GM12878 (cell line): ENCODE results near the gene VSX1. TPM values are rescaled to one million over a fixed set of nuclear protein-coding genes. Genes with fewer than 3 reads are reported as not detected.

Experiments used
- CHD4 ChIP-seq: fragments of 200-600 bp; sonication (generic); IDR thresholded peaks from 2 replicates; pipeline ENCODE4 v1.6.1; 2016; ENCODE audit warnings: mild to moderate bottlenecking
- GABPA ChIP-seq: IDR thresholded peaks from 2 replicates; pipeline ENCODE4 v1.6.1; 2014; ENCODE audit warnings: antibody characterized with exemption, low read depth, mild to moderate bottlenecking, inconsistent platforms
- IKZF2 ChIP-seq, 2 experiments: fragments of 450-650 bp; IDR thresholded peaks; 2 replicates each; pipeline ENCODE4 v1.6.1; 2017; ENCODE audit warnings: mild to moderate bottlenecking in 2 of 2, moderate library complexity in 2 of 2
- MYB ChIP-seq: fragments of 150-350 bp; IDR thresholded peaks from 2 replicates; pipeline ENCODE4 v1.6.1; 2014; ENCODE audit warnings: mild to moderate bottlenecking, low read depth, low read length, borderline replicate concordance
- NBN ChIP-seq: fragments of 450-650 bp; IDR thresholded peaks from 2 replicates; pipeline ENCODE4 v1.6.1; 2016
- NR2F1 ChIP-seq: fragments of 450-650 bp; conservative IDR thresholded peaks from 2 replicates; pipeline ENCODE4 v1.6.1; 2017; ENCODE audit warnings: mild to moderate bottlenecking
- POLR2A ChIP-seq: IDR thresholded peaks from 2 replicates; pipeline ENCODE4 v1.6.1; 2011; ENCODE audit warnings: low read depth, mild to moderate bottlenecking, low read length
- POLR2AphosphoS5 ChIP-seq: IDR thresholded peaks from 2 replicates; pipeline ENCODE4 v1.6.1; 2011; ENCODE audit warnings: mild to moderate bottlenecking, low read length, inconsistent platforms
- RELA ChIP-seq: fragments of 450-650 bp; IDR thresholded peaks from 2 replicates; pipeline ENCODE4 v1.8.0; 2014; ENCODE audit warnings: borderline replicate concordance; ENCODE audit not compliant: partially characterized antibody
- RUNX3 ChIP-seq: IDR thresholded peaks from 2 replicates; pipeline ENCODE4 v1.6.1; 2012; ENCODE audit warnings: low read length, inconsistent platforms
- SRF ChIP-seq, 2 experiments: IDR thresholded peaks; 2 replicates each; pipeline ENCODE4 v1.6.1; 2011; ENCODE audit warnings: low read depth in 2 of 2, low read length in 2 of 2, mild to moderate bottlenecking in 1 of 2, moderate library complexity in 1 of 2
- SUZ12 ChIP-seq: fragments of 200-600 bp; sonication (generic); IDR thresholded peaks from one replicate; pipeline ENCODE4 v1.6.1; 2018; ENCODE audit warnings: antibody characterized with exemption, mild to moderate bottlenecking; ENCODE audit not compliant: unreplicated experiment
- TARDBP ChIP-seq: IDR thresholded peaks from 2 replicates; pipeline ENCODE4 v1.6.1; 2016; ENCODE audit warnings: borderline replicate concordance
- USF1 ChIP-seq: IDR thresholded peaks from 2 replicates; pipeline ENCODE4 v1.6.1; 2011; ENCODE audit warnings: borderline replicate concordance, low read depth, mild to moderate bottlenecking, moderate library complexity, mixed read lengths, low read length; ENCODE audit not compliant: insufficient read depth; ENCODE audit errors: extremely low read length
- YY1 ChIP-seq: IDR thresholded peaks from 2 replicates; pipeline ENCODE4 v1.6.1; 2011; ENCODE audit warnings: low read depth, mild to moderate bottlenecking, low read length
- polyA plus RNA-seq, 11 experiments: library from polyadenylated mRNA; depleted of rRNA in 4 of 11; unstranded in 6 of 11; stranded (reverse) in 5 of 11; fragments of >200 nt; fragmentation: Nextera tagmentation in 4 of 11; fragmentation: Illumina TruSeq in 1 of 11; extraction: Ambion mirVana in 4 of 11; extraction: Trizol in 1 of 11; gene quantifications; 1 replicate in 1 of 11; 2 replicates in 10 of 11; pipeline versions ENCODE4 v1.2.1 to v1.2.3, GENCODE V29; 2011 to 2016; ENCODE audit warnings: inconsistent platforms in 2 of 11, missing spikeins in 2 of 11, low read depth in 1 of 11
- total RNA-seq, 4 experiments: library from RNA; depleted of rRNA in 3 of 4; stranded (reverse); fragments of >200 nt in 3 of 4; fragmentation: Illumina TruSeq in 1 of 4; extraction: Trizol in 1 of 4; gene quantifications; 2 replicates each; pipeline versions ENCODE4 v1.2.1 to v1.2.3, GENCODE V29; 2013 to 2021
- TF ChIP-seq, protein P1 (sequence below): IDR thresholded peaks from 2 replicates; pipeline ENCODE4 v1.6.1; 2012; ENCODE audit warnings: mild to moderate bottlenecking, low read depth, low read length
- TF ChIP-seq, protein P2 (sequence below): IDR thresholded peaks from 2 replicates; pipeline ENCODE4 v1.6.1; 2012; ENCODE audit warnings: low read length, inconsistent platforms
- TF ChIP-seq, protein P3 (sequence below): fragments of 450-650 bp; IDR thresholded peaks from 2 replicates; pipeline ENCODE4 v1.6.1; 2016; ENCODE audit warnings: mild to moderate bottlenecking, moderate library complexity, borderline replicate concordance

VSX1 gene
- total and polyA plus RNA-seq, 10 of the 15 experiments (the other 5 are each of a cell fraction or from before 2014, with no cell fraction given) = 0.05 TPM; not detected in 9

- TF ChIP-seq POLR2AphosphoS5 (0 out of 2 replicates have a peak, but pooled peaks have one; percentile 31), SUZ12 (no peak), POLR2A (peak; percentile 41; the same call in 1 of the 2 replicates), GABPA (0 out of 2 replicates have a peak, but pooled peaks have one; percentile 15), NR2F1 (no peak), IKZF2 (IDR thresholded peaks at IDR 0.05) (peak; percentile 24 to 47; a peak in 3 of 4 replicates), SRF (IDR thresholded peaks at IDR 0.05; ENCODE audit: low read depth in 2 of 2, low read length in 2 of 2) (peak in 1 of 2 experiments; percentile 70; a peak in 2 of 4 replicates), NBN (0 out of 2 replicates have a peak, but pooled peaks have one; percentile 38), YY1 (0 out of 2 replicates have a peak, but pooled peaks have one; percentile 9), RUNX3 (no peak), TARDBP (no peak), RELA (no peak), USF1 (no peak), CHD4 (no peak), MYB (no peak)
- TF ChIP-seq, protein P1, sequence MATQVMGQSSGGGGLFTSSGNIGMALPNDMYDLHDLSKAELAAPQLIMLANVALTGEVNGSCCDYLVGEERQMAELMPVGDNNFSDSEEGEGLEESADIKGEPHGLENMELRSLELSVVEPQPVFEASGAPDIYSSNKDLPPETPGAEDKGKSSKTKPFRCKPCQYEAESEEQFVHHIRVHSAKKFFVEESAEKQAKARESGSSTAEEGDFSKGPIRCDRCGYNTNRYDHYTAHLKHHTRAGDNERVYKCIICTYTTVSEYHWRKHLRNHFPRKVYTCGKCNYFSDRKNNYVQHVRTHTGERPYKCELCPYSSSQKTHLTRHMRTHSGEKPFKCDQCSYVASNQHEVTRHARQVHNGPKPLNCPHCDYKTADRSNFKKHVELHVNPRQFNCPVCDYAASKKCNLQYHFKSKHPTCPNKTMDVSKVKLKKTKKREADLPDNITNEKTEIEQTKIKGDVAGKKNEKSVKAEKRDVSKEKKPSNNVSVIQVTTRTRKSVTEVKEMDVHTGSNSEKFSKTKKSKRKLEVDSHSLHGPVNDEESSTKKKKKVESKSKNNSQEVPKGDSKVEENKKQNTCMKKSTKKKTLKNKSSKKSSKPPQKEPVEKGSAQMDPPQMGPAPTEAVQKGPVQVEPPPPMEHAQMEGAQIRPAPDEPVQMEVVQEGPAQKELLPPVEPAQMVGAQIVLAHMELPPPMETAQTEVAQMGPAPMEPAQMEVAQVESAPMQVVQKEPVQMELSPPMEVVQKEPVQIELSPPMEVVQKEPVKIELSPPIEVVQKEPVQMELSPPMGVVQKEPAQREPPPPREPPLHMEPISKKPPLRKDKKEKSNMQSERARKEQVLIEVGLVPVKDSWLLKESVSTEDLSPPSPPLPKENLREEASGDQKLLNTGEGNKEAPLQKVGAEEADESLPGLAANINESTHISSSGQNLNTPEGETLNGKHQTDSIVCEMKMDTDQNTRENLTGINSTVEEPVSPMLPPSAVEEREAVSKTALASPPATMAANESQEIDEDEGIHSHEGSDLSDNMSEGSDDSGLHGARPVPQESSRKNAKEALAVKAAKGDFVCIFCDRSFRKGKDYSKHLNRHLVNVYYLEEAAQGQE = no peak
- TF ChIP-seq, protein P2, sequence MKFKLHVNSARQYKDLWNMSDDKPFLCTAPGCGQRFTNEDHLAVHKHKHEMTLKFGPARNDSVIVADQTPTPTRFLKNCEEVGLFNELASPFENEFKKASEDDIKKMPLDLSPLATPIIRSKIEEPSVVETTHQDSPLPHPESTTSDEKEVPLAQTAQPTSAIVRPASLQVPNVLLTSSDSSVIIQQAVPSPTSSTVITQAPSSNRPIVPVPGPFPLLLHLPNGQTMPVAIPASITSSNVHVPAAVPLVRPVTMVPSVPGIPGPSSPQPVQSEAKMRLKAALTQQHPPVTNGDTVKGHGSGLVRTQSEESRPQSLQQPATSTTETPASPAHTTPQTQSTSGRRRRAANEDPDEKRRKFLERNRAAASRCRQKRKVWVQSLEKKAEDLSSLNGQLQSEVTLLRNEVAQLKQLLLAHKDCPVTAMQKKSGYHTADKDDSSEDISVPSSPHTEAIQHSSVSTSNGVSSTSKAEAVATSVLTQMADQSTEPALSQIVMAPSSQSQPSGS = no peak
- TF ChIP-seq, protein P3, sequence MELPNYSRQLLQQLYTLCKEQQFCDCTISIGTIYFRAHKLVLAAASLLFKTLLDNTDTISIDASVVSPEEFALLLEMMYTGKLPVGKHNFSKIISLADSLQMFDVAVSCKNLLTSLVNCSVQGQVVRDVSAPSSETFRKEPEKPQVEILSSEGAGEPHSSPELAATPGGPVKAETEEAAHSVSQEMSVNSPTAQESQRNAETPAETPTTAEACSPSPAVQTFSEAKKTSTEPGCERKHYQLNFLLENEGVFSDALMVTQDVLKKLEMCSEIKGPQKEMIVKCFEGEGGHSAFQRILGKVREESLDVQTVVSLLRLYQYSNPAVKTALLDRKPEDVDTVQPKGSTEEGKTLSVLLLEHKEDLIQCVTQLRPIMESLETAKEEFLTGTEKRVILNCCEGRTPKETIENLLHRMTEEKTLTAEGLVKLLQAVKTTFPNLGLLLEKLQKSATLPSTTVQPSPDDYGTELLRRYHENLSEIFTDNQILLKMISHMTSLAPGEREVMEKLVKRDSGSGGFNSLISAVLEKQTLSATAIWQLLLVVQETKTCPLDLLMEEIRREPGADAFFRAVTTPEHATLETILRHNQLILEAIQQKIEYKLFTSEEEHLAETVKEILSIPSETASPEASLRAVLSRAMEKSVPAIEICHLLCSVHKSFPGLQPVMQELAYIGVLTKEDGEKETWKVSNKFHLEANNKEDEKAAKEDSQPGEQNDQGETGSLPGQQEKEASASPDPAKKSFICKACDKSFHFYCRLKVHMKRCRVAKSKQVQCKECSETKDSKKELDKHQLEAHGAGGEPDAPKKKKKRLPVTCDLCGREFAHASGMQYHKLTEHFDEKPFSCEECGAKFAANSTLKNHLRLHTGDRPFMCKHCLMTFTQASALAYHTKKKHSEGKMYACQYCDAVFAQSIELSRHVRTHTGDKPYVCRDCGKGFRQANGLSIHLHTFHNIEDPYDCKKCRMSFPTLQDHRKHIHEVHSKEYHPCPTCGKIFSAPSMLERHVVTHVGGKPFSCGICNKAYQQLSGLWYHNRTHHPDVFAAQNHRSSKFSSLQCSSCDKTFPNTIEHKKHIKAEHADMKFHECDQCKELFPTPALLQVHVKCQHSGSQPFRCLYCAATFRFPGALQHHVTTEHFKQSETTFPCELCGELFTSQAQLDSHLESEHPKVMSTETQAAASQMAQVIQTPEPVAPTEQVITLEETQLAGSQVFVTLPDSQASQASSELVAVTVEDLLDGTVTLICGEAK = peak; percentile 18; the same call in 1 of the 2 replicates
These were observed 39.1 kb downstream of the VSX1 start (continued) for GRCh38 chr20:25042531-25043498.
